Endothelial cell of umbilical vein (primary cell): ENCODE results near the gene ST6GALNAC3.

Source experiments
- CTCF ChIP-seq, 2 donors: IDR thresholded peaks; 1 replicate in 1 of 2; 2 replicates in 1 of 2; pipeline ENCODE4 v1.5.1; 2011; ENCODE audit warnings: low read length in 2 of 2, mild to moderate bottlenecking in 2 of 2, moderate library complexity in 2 of 2, control low read depth in 1 of 2, inconsistent platforms in 1 of 2, low read depth in 1 of 2; ENCODE audit not compliant: insufficient read depth in 1 of 2; ENCODE audit errors: extremely low read depth in 1 of 2
- EZH2 ChIP-seq: IDR thresholded peaks from 2 replicates; pipeline ENCODE4 v1.6.1; 2012; ENCODE audit warnings: borderline replicate concordance, low read depth, mild to moderate bottlenecking, moderate library complexity, low read length, inconsistent platforms; ENCODE audit not compliant: severe bottlenecking
- MYC ChIP-seq: IDR thresholded peaks from one replicate; pipeline ENCODE4 v1.6.1; 2011; ENCODE audit warnings: mild to moderate bottlenecking, low read depth, low read length

GRCh38 chr1:76343356-76343755 lies 268.8 kb downstream of the ST6GALNAC3 start:
- no peak for TF ChIP-seq EZH2
- TF ChIP-seq CTCF (IDR thresholded peaks at IDR 0.05; ENCODE audit: extremely low read depth in 1 of 2, insufficient read depth in 1 of 2, low read depth in 1 of 2, low read length in 2 of 2), result no peak
- TF ChIP-seq MYC, result no peak
